ENCODE results near the gene VCL.

DNA sequence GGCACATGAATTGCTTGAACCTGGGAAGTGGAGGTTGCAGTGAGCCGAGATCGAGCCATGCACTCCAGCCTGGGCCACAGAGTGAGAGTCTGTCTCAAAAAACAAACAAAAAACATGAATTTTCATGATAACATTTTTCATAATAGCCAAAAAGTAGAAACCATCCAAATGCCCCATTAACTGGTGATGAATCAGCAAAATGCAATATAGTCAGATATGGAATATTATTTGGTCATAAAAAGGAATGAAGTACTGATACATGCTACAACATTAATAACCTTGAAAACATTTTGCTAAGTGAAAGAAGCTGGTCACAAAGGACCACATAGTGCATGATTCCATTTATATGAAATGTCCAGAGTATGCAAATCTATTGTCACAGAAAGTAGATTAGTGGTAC lies 24.5 kb upstream of the VCL start:
- no peak for TF ChIP-seq YY1 (IDR thresholded peaks at IDR 0.05; ENCODE audit: extremely low read depth, insufficient replicate concordance, low read depth, low read length)
- TF ChIP-seq, protein P1, sequence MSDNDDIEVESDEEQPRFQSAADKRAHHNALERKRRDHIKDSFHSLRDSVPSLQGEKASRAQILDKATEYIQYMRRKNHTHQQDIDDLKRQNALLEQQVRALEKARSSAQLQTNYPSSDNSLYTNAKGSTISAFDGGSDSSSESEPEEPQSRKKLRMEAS (IDR thresholded peaks at IDR 0.05) = no peak
- TF ChIP-seq SIN3A (IDR thresholded peaks at IDR 0.05; ENCODE audit: low read depth) = no peak
- TF ChIP-seq, protein P2, sequence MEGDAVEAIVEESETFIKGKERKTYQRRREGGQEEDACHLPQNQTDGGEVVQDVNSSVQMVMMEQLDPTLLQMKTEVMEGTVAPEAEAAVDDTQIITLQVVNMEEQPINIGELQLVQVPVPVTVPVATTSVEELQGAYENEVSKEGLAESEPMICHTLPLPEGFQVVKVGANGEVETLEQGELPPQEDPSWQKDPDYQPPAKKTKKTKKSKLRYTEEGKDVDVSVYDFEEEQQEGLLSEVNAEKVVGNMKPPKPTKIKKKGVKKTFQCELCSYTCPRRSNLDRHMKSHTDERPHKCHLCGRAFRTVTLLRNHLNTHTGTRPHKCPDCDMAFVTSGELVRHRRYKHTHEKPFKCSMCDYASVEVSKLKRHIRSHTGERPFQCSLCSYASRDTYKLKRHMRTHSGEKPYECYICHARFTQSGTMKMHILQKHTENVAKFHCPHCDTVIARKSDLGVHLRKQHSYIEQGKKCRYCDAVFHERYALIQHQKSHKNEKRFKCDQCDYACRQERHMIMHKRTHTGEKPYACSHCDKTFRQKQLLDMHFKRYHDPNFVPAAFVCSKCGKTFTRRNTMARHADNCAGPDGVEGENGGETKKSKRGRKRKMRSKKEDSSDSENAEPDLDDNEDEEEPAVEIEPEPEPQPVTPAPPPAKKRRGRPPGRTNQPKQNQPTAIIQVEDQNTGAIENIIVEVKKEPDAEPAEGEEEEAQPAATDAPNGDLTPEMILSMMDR (IDR thresholded peaks at IDR 0.05 in 2 of 3, conservative IDR thresholded peaks at IDR 0.05 in 1 of 3; ENCODE audit: borderline replicate concordance in 1 of 3, insufficient read depth in 1 of 3, low read depth in 2 of 3, low read length in 2 of 3) = no peak

Data from HCT116 (cell line).